Right lobe of liver (tissue), 6 donors: Measurements from ENCODE around the gene SYT11. TPM values are rescaled to one million over a fixed set of nuclear protein-coding genes. Genes with fewer than 3 reads are reported as not detected.
A peak's percentile ranks its signal among the peaks of the same experiment; 100 is the strongest.

ENCODE experiments used
- ATAC-seq, 4 donors: fragments of 200-7000 bp; cut with Tn5 transposase; one replicate each; pipeline ENCODE4 v1.9.1; 2020; ENCODE audit warnings: mild to moderate bottlenecking in 4 of 4, moderate library complexity in 4 of 4
- DNase-seq, 3 donors: peaks; one replicate each; pipeline ENCODE4 v3.0.0-alpha.2; 2020
- H3K27ac ChIP-seq, 3 donors: fragments of 200-600 bp; one replicate each; pipeline ENCODE4 v1.8.0; 2022
- H3K27me3 ChIP-seq, 2 donors: fragments of 200-600 bp; one replicate each; pipeline ENCODE4 v1.8.0; 2022
- H3K36me3 ChIP-seq, 4 donors: fragments of 200-600 bp; sonication (generic) in 1 of 4; one replicate each; pipeline versions ENCODE4 v1.5.1 to v1.8.0; 2017 to 2022; ENCODE audit warnings: control low read depth in 1 of 4
- H3K4me1 ChIP-seq, 4 donors: fragments of 200-600 bp; sonication (generic) in 1 of 4; one replicate each; pipeline versions ENCODE4 v1.5.1 to v1.8.0; 2017 to 2022; ENCODE audit warnings: control low read depth in 1 of 4
- H3K4me3 ChIP-seq, 3 donors: fragments of 200-600 bp; one replicate each; pipeline ENCODE4 v1.8.0; 2022
- H3K9me3 ChIP-seq, 4 donors: fragments of 200-600 bp; sonication (generic) in 1 of 4; one replicate each; pipeline versions ENCODE4 v1.5.1 to v1.8.0; 2017 to 2022; ENCODE audit warnings: control low read depth in 1 of 4
- POLR2A ChIP-seq: fragments of 450-650 bp; IDR thresholded peaks from one replicate; pipeline ENCODE4 v1.6.1; 2017; ENCODE audit warnings: antibody characterized with exemption, mild to moderate bottlenecking
- WGBS: methylation state at CpG from one replicate; pipeline ENCODE4 v1.1.6; 2018; ENCODE audit warnings: low coverage, low lambda C conversion rate; ENCODE audit not compliant: insufficient coverage; ENCODE audit errors: missing lambda C conversion rate; 5-methylcytosine and 5-hydroxymethylcytosine counted together
- intact Hi-C, 2 donors: fragments of 100-400 bp; cut with DNase I; formaldehyde crosslinking; loops; one replicate each; pipeline versions ENCODE4 v1.11.2 to v1.14.1; 2022
- long read RNA-seq: library from polyadenylated mRNA; unstranded; transcript quantifications from one replicate; pipeline ENCODE4 v2.0.0, GENCODE V29; 2019
- total RNA-seq, 6 experiments: library from RNA; depleted of rRNA in 2 of 6; stranded (reverse); fragments of >200 nt in 2 of 6; fragmentation: NEBNext Ultra II Directional in 3 of 6; extraction: Animal tissue kit (Norgen Biotek cat#: 25700) in 3 of 6; gene quantifications; one replicate each; pipeline versions ENCODE4 v1.1.0 to v1.2.4, GENCODE V29; 2016 to 2023
- TF ChIP-seq, protein P1 (sequence below), 4 donors: fragments of 200-600 bp in 3 of 4; fragments of 450-650 bp in 1 of 4; IDR thresholded peaks; one replicate each; pipeline versions ENCODE4 v1.5.1 to v1.8.0; 2016 to 2022; ENCODE audit warnings: antibody characterized with exemption in 4 of 4, mild to moderate bottlenecking in 2 of 4
- donor health status: DM: no; HTN: yes; CAD: no.
- donor health status: DM: no; HTN: no; CAD: no.
- donor health status: DM: no; HTN: no; CAD: no.
- donor health status: DM: no; HTN: yes; CAD: no.
- donor health status: DM: no; HTN: yes; CAD: no.

Gene SYT11
- total RNA-seq = 1 to 10 TPM in 1 of 6 experiments, under 1 TPM in 5; 0.46 to 1.5 (median 0.73) TPM
- long read RNA-seq = 0 reads

GRCh38 chr1:155859234-155859829 is at the start of gene SYT11:
SYT11 (plus strand) TSS chr1:155859567; CDS start chr1:155859762, 195 bp downstream.
- intact Hi-C loops = no loop called here

GRCh38 chr1:155812878-155813277 is 46.5 kb upstream of the SYT11 start:
- ATAC-seq (no peak), DNase-seq (no peak)
- Histone ChIP-seq H3K27me3 (no peaks in the 10 kb centered on the region), H3K4me3 (no peak overlapping the region), H3K36me3 (peaks cover 0 to 51% (median 10%) of the 10 kb centered on the region in 4 donors), H3K4me1 (no peaks in the 10 kb centered on the region), H3K9me3 (no peaks in the 10 kb centered on the region), H3K27ac (no peak overlapping the region)
- TF ChIP-seq POLR2A = no peak
- TF ChIP-seq, protein P1, sequence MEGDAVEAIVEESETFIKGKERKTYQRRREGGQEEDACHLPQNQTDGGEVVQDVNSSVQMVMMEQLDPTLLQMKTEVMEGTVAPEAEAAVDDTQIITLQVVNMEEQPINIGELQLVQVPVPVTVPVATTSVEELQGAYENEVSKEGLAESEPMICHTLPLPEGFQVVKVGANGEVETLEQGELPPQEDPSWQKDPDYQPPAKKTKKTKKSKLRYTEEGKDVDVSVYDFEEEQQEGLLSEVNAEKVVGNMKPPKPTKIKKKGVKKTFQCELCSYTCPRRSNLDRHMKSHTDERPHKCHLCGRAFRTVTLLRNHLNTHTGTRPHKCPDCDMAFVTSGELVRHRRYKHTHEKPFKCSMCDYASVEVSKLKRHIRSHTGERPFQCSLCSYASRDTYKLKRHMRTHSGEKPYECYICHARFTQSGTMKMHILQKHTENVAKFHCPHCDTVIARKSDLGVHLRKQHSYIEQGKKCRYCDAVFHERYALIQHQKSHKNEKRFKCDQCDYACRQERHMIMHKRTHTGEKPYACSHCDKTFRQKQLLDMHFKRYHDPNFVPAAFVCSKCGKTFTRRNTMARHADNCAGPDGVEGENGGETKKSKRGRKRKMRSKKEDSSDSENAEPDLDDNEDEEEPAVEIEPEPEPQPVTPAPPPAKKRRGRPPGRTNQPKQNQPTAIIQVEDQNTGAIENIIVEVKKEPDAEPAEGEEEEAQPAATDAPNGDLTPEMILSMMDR (IDR thresholded peaks at IDR 0.05) = no peak
- intact Hi-C loops = no loop called here
- WGBS = 89% methylated on average over 1 of the region's 1 CpG

More at GRCh38 chr1:155859234-155859829, at the start of gene SYT11:
- WGBS = under 1% methylated on average over 31 of the region's 33 CpGs
- TF ChIP-seq, protein P1 (IDR thresholded peaks at IDR 0.05) = peak in 2 of 4 donors; percentile 5 to 23
- TF ChIP-seq POLR2A = no peak
- Histone ChIP-seq H3K4me3 (peak within 1 kb of the TSS; percentile 43 to 58 (median 45)), H3K9me3 (no peaks in the 10 kb centered on the region), H3K36me3 (peaks cover 0 to 4% (median 0%) of the 10 kb centered on the region in 4 donors), H3K27ac (peak within 1 kb of the TSS; percentile 58 to 89 (median 61)), H3K4me1 (peaks cover 0 to 21% (median 8%) of the 10 kb centered on the region in 4 donors), H3K27me3 (no peaks in the 10 kb centered on the region)
- peak; percentile 95 to 97 (median 95) for DNase-seq
- peak; percentile 92 to 96 (median 93) for ATAC-seq

- WGBS = 96% methylated on average over 3 of the region's 3 CpGs
- no peak overlapping the region for H3K27ac ChIP-seq
- H3K9me3 ChIP-seq = no peaks in the 10 kb centered on the region
- H3K36me3 ChIP-seq = peaks cover 0 to 58% (median 12%) of the 10 kb centered on the region in 4 donors
- no peak for DNase-seq
- H3K27me3 ChIP-seq = no peaks in the 10 kb centered on the region
- no peak overlapping the region for H3K4me3 ChIP-seq
- TF ChIP-seq POLR2A = no peak
- TF ChIP-seq, protein P1 (IDR thresholded peaks at IDR 0.05) = no peak
- intact Hi-C loops = loop anchor here in 1 of 2 donors (2.0 kb wide), 1 partner anchor 13 kb away; no protein-coding TSS in a partner anchor
- ATAC-seq = no peak
- H3K4me1 ChIP-seq = no peaks in the 10 kb centered on the region
Observed at GRCh38 chr1:155813672-155814071, 45.7 kb upstream of the SYT11 start.

DNA sequence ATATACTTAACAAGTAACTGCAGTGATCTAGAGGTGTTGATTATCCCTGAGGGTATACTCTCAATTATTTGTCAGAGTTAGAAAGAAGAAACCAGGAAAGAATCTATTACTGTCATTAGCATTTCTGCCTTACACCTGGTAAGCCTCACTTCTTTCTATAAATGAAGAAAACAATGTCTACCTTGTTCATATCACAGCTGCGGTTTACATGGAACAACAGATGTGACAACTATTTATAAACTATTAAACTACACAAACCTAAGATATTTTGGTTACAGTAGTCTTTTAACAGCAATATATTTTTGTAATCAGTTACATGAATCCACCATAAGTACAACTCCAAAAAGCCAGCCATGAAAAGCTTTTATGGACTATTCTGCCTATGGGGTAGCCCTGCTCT is 43.0 kb upstream of the SYT11 start:
- intact Hi-C loops = no loop called here
- Histone ChIP-seq H3K4me3 (no peak overlapping the region), H3K27me3 (no peaks in the 10 kb centered on the region), H3K9me3 (no peaks in the 10 kb centered on the region), H3K4me1 (peaks cover 0 to 4% (median 0%) of the 10 kb centered on the region in 4 donors), H3K27ac (no peak overlapping the region), H3K36me3 (peaks cover 0 to 79% (median 26%) of the 10 kb centered on the region in 4 donors)
- TF ChIP-seq POLR2A = no peak
- TF ChIP-seq, protein P1 (IDR thresholded peaks at IDR 0.05) = no peak
- ATAC-seq = no peak
- WGBS = 100% methylated on average over 1 of the region's 1 CpG
- DNase-seq = no peak
